GM12878 (cell line): ENCODE data around the gene RAB22A. TPM values are rescaled to one million over a fixed set of nuclear protein-coding genes. Genes with fewer than 3 reads are reported as not detected.

ENCODE experiments used
- ATAC-seq: fragments of 200-7000 bp; cut with Tn5 transposase; 3 replicates; pipeline ENCODE4 v1.9.1; 2020; ENCODE audit warnings: mild to moderate bottlenecking, moderate library complexity
- BruUV-seq: library from RNA; stranded (reverse); fragments of 400-500 nt; replicated peaks from 2 replicates; lab custom pipeline; 2021; lab: Mats Ljungman, UMichigan
- CTCF ChIA-PET: fragments of 300-600 bp; sonication (Branson Sonifier 250); formaldehyde crosslinking; extraction: SDS; loops from one replicate; lab custom pipeline; 2021; ENCODE audit warnings: inconsistent platforms; lab: Yijun Ruan, JAX
- POLR2A ChIA-PET: fragments of 350-600 bp; formaldehyde crosslinking; extraction: SDS; loops from one replicate; lab custom pipeline; 2021; ENCODE audit warnings: inconsistent platforms; lab: Charles Lee
- RAD21 ChIA-PET: fragments of 300-600 bp; sonication (Branson Sonifier 250); formaldehyde crosslinking; loops from one replicate; lab custom pipeline; 2023; ENCODE audit warnings: antibody characterized with exemption; ENCODE audit not compliant: unreplicated experiment; lab: Charles Lee
- SMC1A ChIA-PET: fragments of 300-600 bp; sonication (Branson Sonifier 250); formaldehyde crosslinking; loops from one replicate; lab custom pipeline; 2023; ENCODE audit not compliant: unreplicated experiment, uncharacterized antibody; lab: Charles Lee
- DNase-seq: peaks from one replicate; pipeline ENCODE4 v3.0.0-alpha.2; 2011; ENCODE audit warnings: low read depth, low spot score
- FAIRE-seq: peaks from 3 replicates; lab custom pipeline; 2011; peaks lifted over from hg19 to GRCh38; lab: Jason Lieb, UNC
- H2AFZ ChIP-seq: 2 replicates; pipeline ENCODE4 v1.6.0; 2011; ENCODE audit warnings: low read depth, low read length, control low read depth; ENCODE audit not compliant: control insufficient read depth
- H3K27ac ChIP-seq: 2 replicates; pipeline ENCODE4 v1.5.1; 2011; ENCODE audit warnings: control low read depth; ENCODE audit not compliant: control insufficient read depth, insufficient read depth
- H3K27me3 ChIP-seq, 2 experiments: replicated peaks in 1 of 2; 2 replicates each; pipeline versions ENCODE4 v1.6.0 to v1.6.1; 2011; ENCODE audit warnings: low read length in 1 of 2; ENCODE audit not compliant: control insufficient read depth in 2 of 2, insufficient read depth in 2 of 2
- H3K36me3 ChIP-seq, 2 experiments: 2 replicates each; pipeline ENCODE4 v1.5.1; 2011; ENCODE audit warnings: low read length in 1 of 2; ENCODE audit not compliant: control insufficient read depth in 2 of 2, insufficient read depth in 2 of 2
- H3K4me1 ChIP-seq: 2 replicates; pipeline ENCODE4 v1.6.1; 2011; ENCODE audit warnings: mild to moderate bottlenecking, low read length, moderate library complexity, mixed read lengths; ENCODE audit not compliant: control insufficient read depth, insufficient read depth
- H3K4me2 ChIP-seq: 2 replicates; pipeline ENCODE4 v1.6.0; 2011; ENCODE audit warnings: control low read depth; ENCODE audit not compliant: control insufficient read depth, insufficient read depth
- H3K4me3 ChIP-seq: fragments of 200-600 bp; sonication (generic); 2 replicates; pipeline ENCODE4 v1.5.1; 2016
- H3K79me2 ChIP-seq: 2 replicates; pipeline ENCODE4 v1.6.0; 2011; ENCODE audit warnings: low read length; ENCODE audit not compliant: control insufficient read depth, insufficient read depth
- H3K9ac ChIP-seq: 2 replicates; pipeline ENCODE4 v1.8.0; 2011; ENCODE audit warnings: low read length, control low read depth, mixed read lengths; ENCODE audit not compliant: control insufficient read depth, insufficient read depth
- H3K9me3 ChIP-seq: replicated peaks from 3 replicates; pipeline ENCODE4 v1.5.1; 2011; ENCODE audit warnings: mild to moderate bottlenecking, low read length; ENCODE audit not compliant: control insufficient read depth, insufficient read depth
- H4K20me1 ChIP-seq: 2 replicates; pipeline ENCODE4 v1.6.0; 2011; ENCODE audit not compliant: control insufficient read depth, insufficient read depth
- NFXL1 ChIP-seq: fragments of 450-650 bp; IDR thresholded peaks from 2 replicates; pipeline ENCODE4 v1.6.1; 2017; ENCODE audit warnings: antibody characterized with exemption, mild to moderate bottlenecking, borderline replicate concordance
- NFYB ChIP-seq: IDR thresholded peaks from 2 replicates; pipeline ENCODE4 v1.6.1; 2011; ENCODE audit warnings: low read depth, mild to moderate bottlenecking, low read length, improper control_type of control experiment, moderate library complexity; ENCODE audit not compliant: insufficient read depth
- NRF1 ChIP-seq: conservative IDR thresholded peaks from 2 replicates; pipeline ENCODE4 v1.6.1; 2011; ENCODE audit warnings: mild to moderate bottlenecking, low read depth, low read length, improper control_type of control experiment
- PML ChIP-seq: IDR thresholded peaks from 2 replicates; pipeline ENCODE4 v1.6.1; 2012; ENCODE audit warnings: low read length, inconsistent platforms
- POLR2AphosphoS2 ChIP-seq: IDR thresholded peaks from 2 replicates; pipeline ENCODE4 v1.6.1; 2011; ENCODE audit warnings: low read depth, mild to moderate bottlenecking, low read length, improper control_type of control experiment, moderate library complexity
- SIX5 ChIP-seq: IDR thresholded peaks from 2 replicates; pipeline ENCODE4 v1.6.1; 2011; ENCODE audit warnings: mild to moderate bottlenecking, low read depth, low read length, moderate library complexity; ENCODE audit not compliant: severe bottlenecking
- SMC3 ChIP-seq: IDR thresholded peaks from 2 replicates; pipeline ENCODE4 v1.6.1; 2011; ENCODE audit warnings: low read length, improper control_type of control experiment, borderline replicate concordance
- WGBS: methylation state at CpG from one replicate; pipeline ENCODE4 v1.1.6; 2016; ENCODE audit warnings: low lambda C conversion rate; ENCODE audit not compliant: insufficient replicate concordance, insufficient coverage; ENCODE audit errors: missing lambda C conversion rate; 5-methylcytosine and 5-hydroxymethylcytosine counted together
- in situ Hi-C: fragments of 300-500 bp; cut with MboI; formaldehyde crosslinking; loops from 9 replicates; pipeline ENCODE4 v1.14.3; 2018; ENCODE audit warnings: mixed read lengths
- intact Hi-C: fragments of 100-400 bp; cut with micrococcal nuclease; formaldehyde crosslinking; loops from one replicate; pipeline ENCODE4 v1.14.2; 2022; ENCODE audit not compliant: unreplicated experiment
- polyA plus RNA-seq, 11 experiments: library from polyadenylated mRNA; depleted of rRNA in 4 of 11; unstranded in 6 of 11; stranded (reverse) in 5 of 11; fragments of >200 nt; fragmentation: Nextera tagmentation in 4 of 11; fragmentation: Illumina TruSeq in 1 of 11; extraction: Ambion mirVana in 4 of 11; extraction: Trizol in 1 of 11; gene quantifications; 1 replicate in 1 of 11; 2 replicates in 10 of 11; pipeline versions ENCODE4 v1.2.1 to v1.2.3, GENCODE V29; 2011 to 2016; ENCODE audit warnings: inconsistent platforms in 2 of 11, missing spikeins in 2 of 11, low read depth in 1 of 11
- total RNA-seq, 4 experiments: library from RNA; depleted of rRNA in 3 of 4; stranded (reverse); fragments of >200 nt in 3 of 4; fragmentation: Illumina TruSeq in 1 of 4; extraction: Trizol in 1 of 4; gene quantifications; 2 replicates each; pipeline versions ENCODE4 v1.2.1 to v1.2.3, GENCODE V29; 2013 to 2021
- TF ChIP-seq, protein P1 (sequence below): fragments of 150-350 bp; IDR thresholded peaks from 2 replicates; pipeline ENCODE4 v1.6.1; 2016; ENCODE audit warnings: low read depth, low read length

The RAB22A gene
- total and polyA plus RNA-seq, 10 of the 15 experiments (the other 5 are each of a cell fraction or from before 2014, with no cell fraction given), result 2.7 to 12.0 (median 10.0) TPM

DNA sequence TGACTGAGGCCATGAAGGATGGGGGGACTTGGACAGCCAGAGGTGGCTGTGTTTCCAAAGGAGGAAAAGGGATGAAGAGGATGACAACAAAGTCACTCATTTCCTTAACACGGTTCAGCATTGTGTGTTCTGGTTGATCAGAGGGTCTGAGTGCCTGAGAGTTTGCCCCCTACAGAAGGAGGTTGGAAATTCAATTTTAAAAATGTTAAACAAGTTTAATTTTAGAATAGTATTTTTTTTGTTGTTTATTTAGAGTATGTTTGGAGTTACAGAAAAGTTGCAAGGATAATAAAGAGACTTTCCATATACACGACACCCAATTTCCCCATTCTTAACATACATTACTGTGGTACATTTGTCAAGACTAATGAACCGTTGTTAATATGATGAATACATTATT lies 69.2 kb downstream of the RAB22A start:
- no peaks in the 10 kb centered on the region; the same call in 1 of the 2 replicates for H3K4me1 ChIP-seq
- ChIA-PET RAD21 (no interaction called here), POLR2A (no interaction called here), CTCF (no interaction called here), SMC1A (interaction anchor here (0.9 kb wide), 1 partner anchor 62 kb away, joined by 3 read pairs; no protein-coding TSS in a partner anchor)
- H3K27ac ChIP-seq, result no peak overlapping the region
- 11% methylated on average over 3 of the region's 3 CpGs for WGBS
- in situ Hi-C loops, result no loop called here
- no peak overlapping the region for H2AFZ ChIP-seq
- no peaks in the 10 kb centered on the region for H3K27me3 ChIP-seq
- H3K9ac ChIP-seq, result no peak overlapping the region
- no peak for ATAC-seq
- H4K20me1 ChIP-seq, result no peaks in the 10 kb centered on the region
- H3K79me2 ChIP-seq, result no peaks in the 10 kb centered on the region
- BruUV-seq, result no TSS peak
- peaks cover 10% of the 10 kb centered on the region for H3K9me3 ChIP-seq
- no peak for FAIRE-seq
- H3K36me3 ChIP-seq, result no peaks in the 10 kb centered on the region
- DNase-seq, result no peak
- no peak overlapping the region for H3K4me2 ChIP-seq
- H3K4me3 ChIP-seq, result no peak overlapping the region
- intact Hi-C loops, result no loop called here
- TF ChIP-seq SIX5, result no peak
- no peak for TF ChIP-seq NFXL1
- TF ChIP-seq NFYB, result no peak
- TF ChIP-seq, protein P1, sequence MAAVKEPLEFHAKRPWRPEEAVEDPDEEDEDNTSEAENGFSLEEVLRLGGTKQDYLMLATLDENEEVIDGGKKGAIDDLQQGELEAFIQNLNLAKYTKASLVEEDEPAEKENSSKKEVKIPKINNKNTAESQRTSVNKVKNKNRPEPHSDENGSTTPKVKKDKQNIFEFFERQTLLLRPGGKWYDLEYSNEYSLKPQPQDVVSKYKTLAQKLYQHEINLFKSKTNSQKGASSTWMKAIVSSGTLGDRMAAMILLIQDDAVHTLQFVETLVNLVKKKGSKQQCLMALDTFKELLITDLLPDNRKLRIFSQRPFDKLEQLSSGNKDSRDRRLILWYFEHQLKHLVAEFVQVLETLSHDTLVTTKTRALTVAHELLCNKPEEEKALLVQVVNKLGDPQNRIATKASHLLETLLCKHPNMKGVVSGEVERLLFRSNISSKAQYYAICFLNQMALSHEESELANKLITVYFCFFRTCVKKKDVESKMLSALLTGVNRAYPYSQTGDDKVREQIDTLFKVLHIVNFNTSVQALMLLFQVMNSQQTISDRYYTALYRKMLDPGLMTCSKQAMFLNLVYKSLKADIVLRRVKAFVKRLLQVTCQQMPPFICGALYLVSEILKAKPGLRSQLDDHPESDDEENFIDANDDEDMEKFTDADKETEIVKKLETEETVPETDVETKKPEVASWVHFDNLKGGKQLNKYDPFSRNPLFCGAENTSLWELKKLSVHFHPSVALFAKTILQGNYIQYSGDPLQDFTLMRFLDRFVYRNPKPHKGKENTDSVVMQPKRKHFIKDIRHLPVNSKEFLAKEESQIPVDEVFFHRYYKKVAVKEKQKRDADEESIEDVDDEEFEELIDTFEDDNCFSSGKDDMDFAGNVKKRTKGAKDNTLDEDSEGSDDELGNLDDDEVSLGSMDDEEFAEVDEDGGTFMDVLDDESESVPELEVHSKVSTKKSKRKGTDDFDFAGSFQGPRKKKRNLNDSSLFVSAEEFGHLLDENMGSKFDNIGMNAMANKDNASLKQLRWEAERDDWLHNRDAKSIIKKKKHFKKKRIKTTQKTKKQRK, result no peak
- no peak for TF ChIP-seq PML
- TF ChIP-seq POLR2AphosphoS2, result no peak
- no peak for TF ChIP-seq NRF1
- TF ChIP-seq SMC3, result no peak
